Gastroesophageal sphincter (tissue), 3 donors: ENCODE data around the gene CUBN.

Experiments used
- CTCF ChIP-seq, 4 experiments: fragments of 200-600 bp in 2 of 4; fragments of 450-650 bp in 2 of 4; sonication (generic) in 1 of 4; IDR thresholded peaks; one replicate each; pipeline ENCODE4 v1.5.1; 2017 to 2019; ENCODE audit warnings: antibody characterized with exemption in 4 of 4, mild to moderate bottlenecking in 2 of 4, moderate library complexity in 2 of 4
- EP300 ChIP-seq: sonication (generic); formaldehyde crosslinking; IDR thresholded peaks from one replicate; pipeline ENCODE4 v1.6.1; 2017; ENCODE audit warnings: antibody characterized with exemption, mild to moderate bottlenecking
- POLR2A ChIP-seq, 2 donors: fragments of 450-650 bp; IDR thresholded peaks; one replicate each; pipeline ENCODE4 v1.6.1; 2017; ENCODE audit warnings: antibody characterized with exemption in 2 of 2, mild to moderate bottlenecking in 2 of 2, moderate library complexity in 1 of 2

- TF ChIP-seq CTCF (IDR thresholded peaks at IDR 0.05) (no peak), POLR2A (IDR thresholded peaks at IDR 0.05) (no peak), EP300 (no peak)
Measured at GRCh38 chr10:16852624-16853023, 277.0 kb downstream of the CUBN start.
